NT2/D1 (cell line): ENCODE results near the gene ADCY3.

Experiments
- YY1 ChIP-seq: IDR thresholded peaks from 2 replicates; pipeline ENCODE4 v1.6.1; 2011; ENCODE audit not compliant: insufficient read length, insufficient read depth
- ZNF274 ChIP-seq: IDR thresholded peaks from 2 replicates; pipeline ENCODE4 v1.6.1; 2011; ENCODE audit warnings: mild to moderate bottlenecking, low read depth, low read length

DNA sequence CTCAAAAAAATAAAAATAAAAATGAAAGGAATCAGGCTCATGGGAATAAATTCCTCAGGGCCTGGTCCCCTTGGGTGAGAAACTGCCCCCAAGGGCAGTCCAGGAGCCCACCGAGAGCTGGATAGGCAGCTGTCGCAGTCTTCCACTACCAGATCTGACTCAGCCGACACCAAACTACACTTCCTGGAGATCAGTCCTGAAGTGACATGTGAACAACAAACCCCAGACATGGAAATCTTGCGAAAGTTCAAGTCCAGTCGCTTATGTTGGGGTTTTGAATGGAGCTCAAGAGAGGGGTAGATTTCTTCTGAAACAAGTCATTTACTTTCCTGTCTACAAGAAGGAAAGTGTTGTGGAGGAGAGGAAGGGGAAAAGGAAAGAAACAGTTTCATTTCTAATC is 12.9 kb downstream of the ADCY3 start:
- TF ChIP-seq YY1 (no peak), ZNF274 (no peak)
